GM19035 (cell line): ENCODE measurements around the gene CA5A.
"Not testable (repeated sequence)": the region's sequence is repeated elsewhere in the genome, so short reads cannot be mapped to it uniquely, and the experiment has no call there.

Experiments
- ATAC-seq: cut with Tn5 transposase; IDR thresholded peaks from one replicate; pipeline ENCODE4 v1.9.1; 2021; ENCODE audit not compliant: unreplicated experiment

Gene CA5A

GRCh38 chr16:87936375-87937230 lies at the start of gene CA5A:
TSS of gene CA5A (minus strand) at chr16:87936529. CDS start at chr16:87936450, 79 bp downstream.
- no peak for ATAC-seq

DNA sequence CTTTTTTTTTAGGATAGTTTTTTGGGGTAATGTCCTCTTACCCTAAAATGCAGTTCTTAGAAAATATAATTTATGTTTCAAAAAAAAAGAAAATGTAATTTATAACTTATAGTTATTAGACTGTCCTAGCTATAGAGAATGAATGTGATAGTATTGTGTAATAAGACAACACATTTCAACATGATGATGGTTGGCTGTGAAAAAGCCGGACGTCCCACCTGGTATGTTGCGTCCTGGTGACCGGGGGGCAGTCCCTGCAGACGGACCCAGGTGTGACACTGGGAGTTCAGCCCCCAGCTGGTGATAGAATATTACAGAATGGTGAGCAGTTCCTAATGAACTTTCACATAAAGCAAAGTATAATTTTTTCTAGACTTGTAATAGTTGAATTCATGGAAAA lies 49.2 kb upstream of the CA5A start:
- not testable (repeated sequence) for ATAC-seq

GRCh38 chr16:87984632-87985267 lies 48.4 kb upstream of the CA5A start:
- no peak for ATAC-seq

GRCh38 chr16:87984180-87984579 lies 47.9 kb upstream of the CA5A start:
- not testable (repeated sequence) for ATAC-seq

DNA sequence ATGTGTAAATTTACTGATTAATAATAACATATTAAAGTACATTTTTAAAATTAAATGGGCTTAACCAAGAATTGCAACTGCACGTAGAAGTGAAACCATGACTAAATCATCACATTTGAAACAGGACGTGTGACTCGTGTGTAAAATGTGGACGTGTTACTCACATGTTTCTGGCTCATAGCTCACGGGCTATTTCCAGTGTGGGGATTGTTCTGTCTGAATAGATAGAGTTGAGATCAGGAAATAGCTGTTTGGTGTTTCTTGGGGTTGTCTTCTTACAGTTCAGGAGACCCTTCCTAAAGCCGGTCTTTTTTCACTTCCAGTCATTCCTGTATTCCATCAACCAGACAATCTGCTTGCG lies 47.4 kb upstream of the CA5A start:
- not testable (repeated sequence) for ATAC-seq

- not testable (repeated sequence) for ATAC-seq
Measured at GRCh38 chr16:87983072-87983736, 46.9 kb upstream of the CA5A start.

DNA sequence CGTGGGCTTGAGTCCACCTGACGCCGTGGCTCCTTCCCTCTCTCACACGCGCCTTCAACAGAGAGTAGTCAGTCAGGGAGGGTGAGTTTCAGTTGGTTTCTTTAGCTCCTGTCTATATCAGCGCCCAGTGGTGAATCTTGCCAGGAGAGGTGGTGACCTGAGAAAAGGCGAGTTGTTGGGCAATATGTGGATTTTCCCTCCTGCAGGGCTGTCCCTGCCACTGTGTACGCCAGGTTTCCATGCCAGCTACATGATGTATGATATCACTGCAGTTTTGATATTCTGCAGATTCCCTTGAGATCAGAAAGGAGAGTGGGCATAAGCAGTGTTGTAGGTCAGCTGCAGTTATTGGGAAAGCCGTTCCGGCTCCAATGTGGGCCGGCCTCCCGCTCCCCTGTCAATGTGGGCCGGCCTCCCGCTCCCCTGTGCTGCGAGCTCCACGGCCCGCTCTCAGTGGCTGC lies 46.3 kb upstream of the CA5A start:
- no peak for ATAC-seq

DNA sequence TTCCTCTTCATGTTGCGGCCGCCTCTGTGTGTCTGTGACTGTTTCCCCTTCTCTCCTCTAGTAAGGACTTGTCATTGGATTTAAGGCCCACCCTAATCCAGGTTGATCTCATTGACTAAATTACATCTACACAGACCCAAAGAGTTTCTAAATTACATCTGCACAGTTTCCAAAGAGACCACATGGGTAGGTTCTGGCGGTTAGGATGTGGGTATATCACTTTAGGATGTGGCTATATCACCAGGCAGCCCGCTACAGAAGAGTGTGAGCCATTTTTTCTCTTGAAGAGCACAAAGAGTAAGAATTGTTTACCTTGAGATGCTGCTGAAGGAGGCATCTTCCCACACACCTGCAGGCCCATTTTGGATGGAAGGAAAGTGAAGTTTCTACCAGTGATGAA lies 45.0 kb upstream of the CA5A start:
- not testable (repeated sequence) for ATAC-seq

GRCh38 chr16:87979911-87980630 lies 43.7 kb upstream of the CA5A start:
- not testable (repeated sequence) for ATAC-seq

- ATAC-seq = no peak
Measured at GRCh38 chr16:87979352-87979751, 43.0 kb upstream of the CA5A start.

DNA sequence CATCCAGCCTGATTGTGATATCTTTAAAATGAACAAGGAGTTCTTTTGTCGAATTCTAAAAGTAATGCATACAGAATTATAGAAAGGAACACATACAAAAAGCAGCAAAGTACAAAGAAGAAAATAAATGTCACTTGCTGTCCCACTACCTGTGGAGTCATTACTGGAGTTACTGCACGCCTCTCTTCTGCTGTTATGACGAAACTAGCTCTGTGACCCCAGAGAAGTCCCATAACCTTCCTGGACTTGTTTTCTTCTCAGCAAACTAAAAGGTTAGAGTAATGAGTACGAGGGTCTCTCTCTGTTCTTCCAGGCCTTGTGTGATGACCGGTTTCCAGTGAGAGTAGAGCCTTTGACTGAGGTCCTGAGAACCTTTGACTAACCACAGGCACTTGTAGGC lies 41.8 kb upstream of the CA5A start:
- ATAC-seq = no peak

DNA sequence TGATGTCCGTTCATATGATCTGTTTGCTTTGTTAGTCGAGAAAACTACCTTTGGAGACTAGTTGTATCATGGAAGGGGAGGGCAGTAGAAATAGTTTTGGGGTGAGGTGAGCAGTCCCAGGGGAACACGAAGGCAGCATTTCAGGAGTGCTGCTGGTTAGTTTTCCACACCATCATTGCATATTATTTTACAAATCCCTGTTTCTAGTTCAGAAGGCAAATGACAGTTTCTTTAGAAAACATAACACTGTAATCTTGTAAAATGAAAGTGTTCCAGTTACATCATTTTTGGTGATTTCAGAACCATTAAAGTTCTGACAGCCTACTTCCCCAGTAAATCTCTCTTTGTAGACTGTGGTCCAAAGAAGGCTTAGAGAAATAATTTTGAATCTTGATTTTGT lies 40.3 kb upstream of the CA5A start:
- ATAC-seq = no peak

GRCh38 chr16:87974178-87974577 lies 37.8 kb upstream of the CA5A start:
- ATAC-seq = no peak

DNA sequence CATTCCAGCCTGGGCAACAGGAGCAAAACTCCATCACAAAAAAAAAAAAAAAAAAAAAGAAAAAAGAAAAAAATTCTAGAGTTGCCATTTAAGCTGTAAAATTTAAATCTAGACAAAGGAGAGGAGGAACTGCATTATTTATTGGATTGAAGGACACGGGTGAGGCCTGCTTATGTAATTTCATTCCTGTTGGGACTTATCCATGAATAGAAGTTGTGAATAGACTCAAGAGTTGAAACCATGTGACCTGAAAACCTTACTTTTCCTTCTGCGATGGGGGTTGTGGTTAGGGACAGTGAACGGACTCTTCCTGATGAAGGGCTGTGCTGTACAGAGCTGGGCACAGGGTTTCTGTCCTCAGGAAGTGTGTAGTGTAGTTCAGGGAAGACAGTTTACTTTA lies 37.4 kb upstream of the CA5A start:
- no peak for ATAC-seq

DNA sequence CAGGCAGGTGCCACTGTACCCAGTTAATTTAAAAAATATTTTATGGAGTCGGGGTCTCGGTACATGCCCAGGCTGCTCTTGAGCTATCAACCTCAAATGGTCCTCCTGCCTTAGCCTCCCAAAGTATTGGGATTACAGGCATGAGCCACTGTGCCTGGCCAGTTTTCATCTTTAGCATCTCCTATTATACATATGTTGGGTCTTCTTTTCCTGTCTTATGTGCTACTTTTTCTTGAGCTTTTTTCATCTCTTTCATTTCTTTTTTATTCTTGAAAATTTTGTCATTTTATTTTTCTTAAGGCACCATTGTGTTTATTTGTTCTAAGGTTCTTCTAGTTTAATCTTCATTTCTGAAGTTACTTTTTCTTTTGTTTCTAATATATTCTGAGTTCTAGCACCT lies 35.6 kb upstream of the CA5A start:
- no peak for ATAC-seq

DNA sequence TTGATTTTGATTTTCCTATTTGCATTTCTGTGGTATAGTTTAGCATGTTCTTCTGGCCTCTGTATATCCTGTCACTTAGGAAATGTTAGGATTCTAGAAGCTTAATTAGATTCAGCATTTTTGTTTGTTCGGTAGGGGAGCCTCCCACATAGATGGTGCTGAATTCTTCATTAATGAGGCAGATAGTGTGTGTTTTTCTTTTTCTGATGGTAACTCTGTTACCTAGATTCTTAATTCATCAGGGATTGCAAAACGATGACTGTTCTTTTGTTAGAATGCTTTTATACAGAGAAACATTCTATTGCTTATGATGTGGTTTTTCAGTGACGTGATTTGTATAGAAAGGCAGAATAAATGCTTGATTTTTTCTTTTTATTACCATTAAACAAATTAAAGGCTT lies 33.9 kb upstream of the CA5A start:
- ATAC-seq = no peak

DNA sequence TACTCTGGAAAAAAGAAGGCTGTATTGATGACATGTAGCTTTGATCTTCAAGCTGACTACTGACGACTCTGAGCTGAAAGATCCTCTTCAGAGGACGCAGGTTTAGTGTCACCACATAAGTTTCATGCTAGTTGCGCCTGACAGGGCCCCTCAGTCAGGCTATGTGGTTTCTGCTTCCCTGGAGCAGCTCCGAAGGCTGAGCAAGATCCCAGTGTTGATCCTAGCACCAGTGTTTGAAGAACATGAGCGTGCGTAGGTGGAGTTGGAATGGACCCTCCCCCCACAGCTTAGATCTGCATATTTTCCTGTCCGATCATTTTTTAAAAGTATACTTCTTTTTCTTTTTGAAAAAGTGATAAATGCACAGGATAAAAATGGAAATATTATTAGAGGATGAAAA lies 32.2 kb upstream of the CA5A start:
- ATAC-seq = no peak

- ATAC-seq = no peak
Measured at GRCh38 chr16:87966685-87967185, 30.4 kb upstream of the CA5A start.

DNA sequence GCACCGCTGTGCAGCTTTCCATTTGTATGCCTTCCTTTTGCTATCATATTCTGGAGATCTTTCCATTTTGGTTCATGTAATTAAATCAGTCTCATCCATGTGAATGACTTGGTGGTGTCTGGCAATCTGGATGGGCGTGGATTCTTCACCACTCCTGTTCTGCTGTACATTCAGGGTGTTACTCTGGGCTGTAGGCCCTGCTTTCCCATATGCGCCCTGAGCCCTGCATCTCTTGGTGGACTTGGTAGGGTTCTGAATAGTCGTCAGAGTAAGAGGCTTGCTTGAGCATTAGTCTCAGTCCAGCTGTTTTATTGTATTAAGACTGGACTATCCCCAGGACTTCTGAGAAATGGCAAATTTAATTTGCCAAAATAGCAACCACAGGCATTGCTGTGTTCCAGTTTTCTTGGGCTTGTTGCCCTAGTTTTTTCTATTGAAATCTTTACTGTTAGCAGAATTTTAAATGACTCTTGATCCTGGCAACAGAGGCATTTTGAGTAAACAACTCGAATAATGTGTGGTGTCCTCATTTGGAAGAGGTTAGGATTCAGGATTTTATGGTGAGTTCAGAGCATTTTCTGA lies 29.8 kb upstream of the CA5A start:
- no peak for ATAC-seq

GRCh38 chr16:87965417-87965816 lies 29.1 kb upstream of the CA5A start:
- no peak for ATAC-seq
